ENCODE measurements around the gene IGFBP7. TPM values are rescaled to one million over a fixed set of nuclear protein-coding genes. Genes with fewer than 3 reads are reported as not detected.
A peak's percentile ranks its signal among the peaks of the same experiment; 100 is the strongest.

Gene IGFBP7
- total RNA-seq, 8 experiments from 2014 or later, result 0.58 to 255 (median 49.7) TPM

GRCh38 chr4:57039345-57039744, 70.8 kb downstream of the IGFBP7 start:
- in situ Hi-C loops (cut with MboI; ENCODE audit: low pct_unique_long_range_greater_than_20kb in 2 of 9, low sequenced_read_pairs in 9 of 9, unreplicated experiment in 9 of 9), result loop anchor here in 2 of 9 experiments (10.0 to 25.0 kb wide), 3 partner anchors 115 to 373 kb away; no protein-coding TSS in a partner anchor
- peak in 2 of 8 experiments; percentile 35 to 54 for ATAC-seq (replicated peaks in 6 of 8)

GRCh38 chr4:57037982-57038604, 72.1 kb downstream of the IGFBP7 start:
- in situ Hi-C loops (cut with MboI; ENCODE audit: low pct_unique_long_range_greater_than_20kb in 2 of 9, low sequenced_read_pairs in 9 of 9, unreplicated experiment in 9 of 9), result loop anchor here in 2 of 9 experiments (10.0 to 25.0 kb wide), 3 partner anchors 117 to 374 kb away; no protein-coding TSS in a partner anchor
- peak; percentile 63 to 93 (median 79) for ATAC-seq (replicated peaks in 6 of 8)

More at GRCh38 chr4:57039345-57039744, 70.8 kb downstream of the IGFBP7 start:
- no peak overlapping the region for H3K4me3 ChIP-seq
- no peak overlapping the region for H3K27ac ChIP-seq
- H3K4me1 ChIP-seq (replicated peaks in 1 of 2), result peaks cover 0 to 4% of the 10 kb centered on the region in 2 donors
- 0 to 80% (median 40%) methylated on average over 1 to 2 of the region's 2 CpGs; no CpG with 5 or more reads in 3 of the 10 experiments for WGBS, 10 experiments

GRCh38 chr4:57034520-57034919, 75.7 kb downstream of the IGFBP7 start:
- Histone ChIP-seq H3K27ac (no peak overlapping the region), H3K4me1 (replicated peaks in 1 of 2) (peaks cover 0 to 4% of the 10 kb centered on the region in 2 donors), H3K4me3 (no peak overlapping the region)
- 50 to 100% (median 88%) methylated on average over 1 to 3 of the region's 3 CpGs for WGBS, 10 experiments
- in situ Hi-C loops (cut with MboI; ENCODE audit: low pct_unique_long_range_greater_than_20kb in 2 of 9, low sequenced_read_pairs in 9 of 9, unreplicated experiment in 9 of 9), result loop anchor here in 2 of 9 experiments (10.0 to 25.0 kb wide), 3 partner anchors 120 to 378 kb away; no protein-coding TSS in a partner anchor
- ATAC-seq (replicated peaks in 6 of 8), result no peak

More at GRCh38 chr4:57037982-57038604, 72.1 kb downstream of the IGFBP7 start:
- Histone ChIP-seq H3K4me3 (no peak overlapping the region), H3K27ac (no peak overlapping the region), H3K4me1 (replicated peaks in 1 of 2) (peaks cover 0 to 4% of the 10 kb centered on the region in 2 donors)
- WGBS, 10 experiments, result 34 to 100% (median 56%) methylated on average over 2 to 13 of the region's 15 CpGs; no CpG with 5 or more reads in 1 of the 10 experiments

- Histone ChIP-seq H3K4me3 (no peak overlapping the region), H3K27ac (no peak overlapping the region), H3K4me1 (replicated peaks in 1 of 2) (no peaks in the 10 kb centered on the region)
- in situ Hi-C loops (cut with MboI; ENCODE audit: low pct_unique_long_range_greater_than_20kb in 2 of 9, low sequenced_read_pairs in 9 of 9, unreplicated experiment in 9 of 9), result loop anchor here in 1 of 9 experiments (25.0 kb wide), 1 partner anchor 536 kb away; no protein-coding TSS in a partner anchor
- no peak for ATAC-seq (replicated peaks in 6 of 8)
- WGBS, 10 experiments, result 19 to 100% (median 75%) methylated on average over 1 to 3 of the region's 4 CpGs; no CpG with 5 or more reads in 1 of the 10 experiments
These were observed 87.1 kb downstream of the IGFBP7 start for GRCh38 chr4:57023104-57023503.

- Histone ChIP-seq H3K4me1 (replicated peaks in 1 of 2) (no peaks in the 10 kb centered on the region), H3K4me3 (no peak overlapping the region), H3K27ac (no peak overlapping the region)
- peak in 2 of 8 experiments; percentile 52 to 69 for ATAC-seq (replicated peaks in 6 of 8)
- in situ Hi-C loops (cut with MboI; ENCODE audit: low pct_unique_long_range_greater_than_20kb in 2 of 9, low sequenced_read_pairs in 9 of 9, unreplicated experiment in 9 of 9), result loop anchor here in 1 of 9 experiments (25.0 kb wide), 1 partner anchor 533 kb away; no protein-coding TSS in a partner anchor
- WGBS, 10 experiments, result 68 to 100% (median 92%) methylated on average over 2 to 5 of the region's 5 CpGs
These were observed 89.6 kb downstream of the IGFBP7 start for GRCh38 chr4:57020467-57021101.

GRCh38 chr4:57018980-57019379, 91.2 kb downstream of the IGFBP7 start:
- H3K4me3 ChIP-seq, result no peak overlapping the region
- H3K4me1 ChIP-seq (replicated peaks in 1 of 2), result no peaks in the 10 kb centered on the region
- no peak for ATAC-seq (replicated peaks in 6 of 8)
- in situ Hi-C loops (cut with MboI; ENCODE audit: low pct_unique_long_range_greater_than_20kb in 2 of 9, low sequenced_read_pairs in 9 of 9, unreplicated experiment in 9 of 9), result loop anchor here in 1 of 9 experiments (25.0 kb wide), 1 partner anchor 532 kb away; no protein-coding TSS in a partner anchor
- H3K27ac ChIP-seq, result no peak overlapping the region

GRCh38 chr4:57013543-57014120, 96.6 kb downstream of the IGFBP7 start:
- peak in 2 of 8 experiments; percentile 67 to 85 for ATAC-seq (replicated peaks in 6 of 8)
- Histone ChIP-seq H3K4me3 (no peak overlapping the region), H3K4me1 (replicated peaks in 1 of 2) (no peaks in the 10 kb centered on the region), H3K27ac (no peak overlapping the region)
- in situ Hi-C loops (cut with MboI; ENCODE audit: low pct_unique_long_range_greater_than_20kb in 2 of 9, low sequenced_read_pairs in 9 of 9, unreplicated experiment in 9 of 9), result loop anchor here in 1 of 9 experiments (25.0 kb wide), 1 partner anchor 526 kb away; no protein-coding TSS in a partner anchor
- WGBS, 10 experiments, result 48 to 100% (median 85%) methylated on average over 2 to 4 of the region's 4 CpGs; no CpG with 5 or more reads in 2 of the 10 experiments

- ATAC-seq (replicated peaks in 6 of 8), result no peak
- Histone ChIP-seq H3K4me3 (no peak overlapping the region), H3K27ac (no peak overlapping the region), H3K4me1 (replicated peaks in 1 of 2) (no peaks in the 10 kb centered on the region)
- WGBS, 10 experiments, result 67 to 100% (median 100%) methylated on average over 1 of the region's 1 CpG
- in situ Hi-C loops (cut with MboI; ENCODE audit: low pct_unique_long_range_greater_than_20kb in 2 of 9, low sequenced_read_pairs in 9 of 9, unreplicated experiment in 9 of 9), result loop anchor here in 1 of 9 experiments (25.0 kb wide), 1 partner anchor 512 kb away; no protein-coding TSS in a partner anchor
These were observed 110.4 kb downstream of the IGFBP7 start for GRCh38 chr4:56999751-57000150.

- Histone ChIP-seq H3K27ac (no peak overlapping the region), H3K4me3 (no peak overlapping the region), H3K4me1 (replicated peaks in 1 of 2) (no peaks in the 10 kb centered on the region)
- 16 to 96% (median 93%) methylated on average over 2 to 7 of the region's 7 CpGs; no CpG with 5 or more reads in 1 of the 10 experiments for WGBS, 10 experiments
- in situ Hi-C loops (cut with MboI; ENCODE audit: low pct_unique_long_range_greater_than_20kb in 2 of 9, low sequenced_read_pairs in 9 of 9, unreplicated experiment in 9 of 9), result no loop called here
- ATAC-seq (replicated peaks in 6 of 8), result peak in 5 of 8 experiments; percentile 42 to 98 (median 73)
These were observed 114.7 kb downstream of the IGFBP7 start for GRCh38 chr4:56995525-56995924.

- Histone ChIP-seq H3K4me3 (no peak overlapping the region), H3K27ac (no peak overlapping the region), H3K4me1 (replicated peaks in 1 of 2) (peaks cover 0 to 10% of the 10 kb centered on the region in 2 donors)
- peak in 4 of 8 experiments; percentile 54 to 92 (median 67) for ATAC-seq (replicated peaks in 6 of 8)
- WGBS, 10 experiments, result 86 to 100% (median 94%) methylated on average over 1 to 6 of the region's 6 CpGs
- in situ Hi-C loops (cut with MboI; ENCODE audit: low pct_unique_long_range_greater_than_20kb in 2 of 9, low sequenced_read_pairs in 9 of 9, unreplicated experiment in 9 of 9), result no loop called here
These were observed 119.9 kb downstream of the IGFBP7 start for GRCh38 chr4:56990109-56990905.

- 37 to 100% (median 98%) methylated on average over 1 to 3 of the region's 3 CpGs for WGBS, 10 experiments
- ATAC-seq (replicated peaks in 6 of 8), result no peak
- no peak overlapping the region for H3K4me3 ChIP-seq
- no peak overlapping the region for H3K27ac ChIP-seq
- H3K4me1 ChIP-seq (replicated peaks in 1 of 2), result peaks cover 5 to 12% of the 10 kb centered on the region in 2 donors
- in situ Hi-C loops (cut with MboI; ENCODE audit: low pct_unique_long_range_greater_than_20kb in 2 of 9, low sequenced_read_pairs in 9 of 9, unreplicated experiment in 9 of 9), result no loop called here
These were observed 123.2 kb downstream of the IGFBP7 start for GRCh38 chr4:56986952-56987351.

- in situ Hi-C loops (cut with MboI; ENCODE audit: low pct_unique_long_range_greater_than_20kb in 2 of 9, low sequenced_read_pairs in 9 of 9, unreplicated experiment in 9 of 9), result no loop called here
- Histone ChIP-seq H3K4me3 (no peak overlapping the region), H3K27ac (no peak overlapping the region), H3K4me1 (replicated peaks in 1 of 2) (peaks cover 5 to 18% of the 10 kb centered on the region in 2 donors)
- WGBS, 10 experiments, result 88 to 100% (median 89%) methylated on average over 1 of the region's 1 CpG; no CpG with 5 or more reads in 4 of the 10 experiments
- ATAC-seq (replicated peaks in 6 of 8), result no peak
These were observed 124.0 kb downstream of the IGFBP7 start for GRCh38 chr4:56986192-56986591.
